G401.6 (cell line): ENCODE data around the gene COL19A1.
A peak's percentile ranks its signal among the peaks of the same experiment; 100 is the strongest.

Experiments used
- FAIRE-seq: peaks from 2 replicates; lab custom pipeline; 2012; peaks lifted over from hg19 to GRCh38; lab: Jason Lieb, UNC

The COL19A1 gene

GRCh38 chr6:70172252-70172651, 305.9 kb downstream of the COL19A1 start:
- no peak for FAIRE-seq

GRCh38 chr6:70175770-70176169, 309.4 kb downstream of the COL19A1 start:
- FAIRE-seq = no peak

GRCh38 chr6:70176842-70177550, 310.6 kb downstream of the COL19A1 start:
- no peak for FAIRE-seq

- no peak for FAIRE-seq
Observed at GRCh38 chr6:70180183-70180900, 314.0 kb downstream of the COL19A1 start.

- FAIRE-seq = no peak
Observed at GRCh38 chr6:70180901-70181599, 314.7 kb downstream of the COL19A1 start.

GRCh38 chr6:70183538-70183937, 317.2 kb downstream of the COL19A1 start:
- no peak for FAIRE-seq

- FAIRE-seq = no peak
Observed at GRCh38 chr6:70184723-70185122, 318.4 kb downstream of the COL19A1 start.

GRCh38 chr6:70186461-70186860, 320.1 kb downstream of the COL19A1 start:
- no peak for FAIRE-seq

- no peak for FAIRE-seq
Observed at GRCh38 chr6:70188202-70188601, 321.8 kb downstream of the COL19A1 start.

- no peak for FAIRE-seq
Observed at GRCh38 chr6:70194421-70194820, 328.1 kb downstream of the COL19A1 start.

GRCh38 chr6:70196531-70196930, 330.2 kb downstream of the COL19A1 start:
- no peak for FAIRE-seq

GRCh38 chr6:70198785-70199184, 332.4 kb downstream of the COL19A1 start:
- FAIRE-seq = no peak

- FAIRE-seq = no peak
Observed at GRCh38 chr6:70208235-70208790, 342.0 kb downstream of the COL19A1 start.

- peak; percentile 94 for FAIRE-seq
Observed at GRCh38 chr6:70210462-70210861, 344.1 kb downstream of the COL19A1 start.

- FAIRE-seq = no peak
Observed at GRCh38 chr6:70215460-70216108, 349.2 kb downstream of the COL19A1 start.

- FAIRE-seq = no peak
Observed at GRCh38 chr6:70216767-70217166, 350.4 kb downstream of the COL19A1 start.

- no peak for FAIRE-seq
Observed at GRCh38 chr6:70219943-70220613, 353.7 kb downstream of the COL19A1 start.

GRCh38 chr6:70221025-70221714, 354.8 kb downstream of the COL19A1 start:
- peak; percentile 98 for FAIRE-seq

- FAIRE-seq = no peak
Observed at GRCh38 chr6:70221715-70222438, 355.5 kb downstream of the COL19A1 start.

GRCh38 chr6:70222439-70222749, 356.0 kb downstream of the COL19A1 start:
- FAIRE-seq = no peak

- no peak for FAIRE-seq
Observed at GRCh38 chr6:70225055-70225454, 358.7 kb downstream of the COL19A1 start.
